H9 (cell line): ENCODE measurements around the gene LRRFIP2. TPM values are rescaled to one million over a fixed set of nuclear protein-coding genes. Genes with fewer than 3 reads are reported as not detected.

Source experiments
- DNase-seq: peaks from one replicate; pipeline ENCODE4 v3.0.0-alpha.2; 2017
- H2AFZ ChIP-seq: one replicate; pipeline ENCODE4 v1.6.1; 2013; ENCODE audit warnings: mild to moderate bottlenecking, low read length, control low read depth, moderate library complexity
- H2AK5ac ChIP-seq: 2 replicates; pipeline ENCODE4 v1.6.1; 2013; ENCODE audit warnings: low read length, control low read depth, mixed read lengths; ENCODE audit not compliant: insufficient read length
- H2BK120ac ChIP-seq: one replicate; pipeline ENCODE4 v1.6.1; 2013; ENCODE audit warnings: low read depth, mild to moderate bottlenecking, low read length, control low read depth, inconsistent platforms; ENCODE audit not compliant: poor library complexity, severe bottlenecking
- H2BK12ac ChIP-seq: 2 replicates; pipeline ENCODE4 v1.6.1; 2013; ENCODE audit warnings: low read length, control low read depth, mixed read lengths, low read depth; ENCODE audit not compliant: insufficient read length
- H2BK15ac ChIP-seq: 2 replicates; pipeline ENCODE4 v1.6.1; 2013; ENCODE audit warnings: low read depth, low read length, control low read depth
- H2BK20ac ChIP-seq: one replicate; pipeline ENCODE4 v1.6.1; 2013; ENCODE audit warnings: low read depth, mild to moderate bottlenecking, low read length, control low read depth, inconsistent platforms; ENCODE audit not compliant: poor library complexity, severe bottlenecking
- H2BK5ac ChIP-seq: 2 replicates; pipeline ENCODE4 v1.6.1; 2013; ENCODE audit warnings: low read length, control low read depth, mixed read lengths; ENCODE audit not compliant: insufficient read length
- H3K14ac ChIP-seq: 2 replicates; pipeline ENCODE4 v1.6.1; 2013; ENCODE audit warnings: low read length, control low read depth; ENCODE audit not compliant: insufficient read depth
- H3K18ac ChIP-seq: 2 replicates; pipeline ENCODE4 v1.6.1; 2013; ENCODE audit warnings: low read depth, mild to moderate bottlenecking, mixed read lengths, low read length, control low read depth; ENCODE audit not compliant: insufficient read length
- H3K23ac ChIP-seq: 2 replicates; pipeline ENCODE4 v1.6.1; 2013; ENCODE audit warnings: low read length, control low read depth, mixed read lengths, low read depth; ENCODE audit not compliant: insufficient read length
- H3K23me2 ChIP-seq: 2 replicates; pipeline ENCODE4 v1.6.1; 2013; ENCODE audit warnings: low read depth, mild to moderate bottlenecking, mixed read lengths, low read length, control low read depth; ENCODE audit not compliant: insufficient read length, poor library complexity, severe bottlenecking
- H3K27ac ChIP-seq: 2 replicates; pipeline ENCODE4 v1.5.1; 2013; ENCODE audit warnings: low read length, control low read depth, mixed read lengths, low read depth; ENCODE audit not compliant: insufficient read length
- H3K27me3 ChIP-seq: 2 replicates; pipeline ENCODE4 v1.6.1; 2013; ENCODE audit warnings: low read length, control low read depth, inconsistent platforms; ENCODE audit not compliant: insufficient read depth
- H3K4ac ChIP-seq: 2 replicates; pipeline ENCODE4 v1.6.1; 2013; ENCODE audit warnings: low read depth, mild to moderate bottlenecking, control low read depth, inconsistent platforms, low read length, moderate library complexity
- H3K4me1 ChIP-seq: 2 replicates; pipeline ENCODE4 v1.6.1; 2013; ENCODE audit warnings: low read length, control low read depth, inconsistent platforms; ENCODE audit not compliant: insufficient read depth
- H3K4me2 ChIP-seq: 2 replicates; pipeline ENCODE4 v1.6.1; 2013; ENCODE audit warnings: low read length, control low read depth, mixed read lengths; ENCODE audit not compliant: insufficient read length, insufficient read depth
- H3K56ac ChIP-seq: 2 replicates; pipeline ENCODE4 v1.6.1; 2013; ENCODE audit warnings: low read depth, mild to moderate bottlenecking, mixed read lengths, low read length, control low read depth; ENCODE audit not compliant: insufficient read length
- H3K79me1 ChIP-seq: 2 replicates; pipeline ENCODE4 v1.6.1; 2013; ENCODE audit warnings: low read depth, mild to moderate bottlenecking, moderate library complexity, low read length, control low read depth, inconsistent platforms; ENCODE audit not compliant: insufficient read depth, poor library complexity, severe bottlenecking
- H3K79me2 ChIP-seq: 2 replicates; pipeline ENCODE4 v1.6.1; 2013; ENCODE audit warnings: low read length, control low read depth, inconsistent platforms; ENCODE audit not compliant: insufficient read depth
- H3K9ac ChIP-seq: 2 replicates; pipeline ENCODE4 v1.6.1; 2013; ENCODE audit warnings: low read length, control low read depth, mixed read lengths; ENCODE audit not compliant: insufficient read length; ENCODE audit errors: extremely low read depth
- H3K9me3 ChIP-seq: one replicate; pipeline ENCODE4 v1.6.1; 2013; ENCODE audit warnings: low read depth, low read length, inconsistent platforms; ENCODE audit not compliant: control insufficient read depth
- H3T11ph ChIP-seq: one replicate; pipeline ENCODE4 v1.6.1; 2013; ENCODE audit warnings: mild to moderate bottlenecking, low read length, control low read depth, inconsistent platforms
- H4K20me1 ChIP-seq: one replicate; pipeline ENCODE4 v1.6.1; 2013; ENCODE audit not compliant: control insufficient read depth, insufficient read length, insufficient read depth
- H4K5ac ChIP-seq: 2 replicates; pipeline ENCODE4 v1.6.1; 2013; ENCODE audit warnings: low read depth, mild to moderate bottlenecking, mixed read lengths, low read length, control low read depth; ENCODE audit not compliant: insufficient read length
- H4K8ac ChIP-seq: replicated peaks from 2 replicates; pipeline ENCODE4 v1.6.1; 2013; ENCODE audit warnings: low read length, control low read depth, mixed read lengths, low read depth; ENCODE audit not compliant: insufficient read length
- H4K91ac ChIP-seq: 2 replicates; pipeline ENCODE4 v1.6.1; 2013; ENCODE audit warnings: low read depth, mild to moderate bottlenecking, moderate library complexity, mixed read lengths, low read length, control low read depth; ENCODE audit not compliant: insufficient read length
- H3K27ac Mint-ChIP-seq, 3 experiments: 2 replicates in 2 of 3; 3 replicates in 1 of 3; pipeline ENCODE4 v1.8.0; 2020 to 2021; ENCODE audit warnings: mixed read lengths in 3 of 3, mild to moderate bottlenecking in 1 of 3, moderate library complexity in 1 of 3
- H3K27me3 Mint-ChIP-seq: 2 replicates; pipeline ENCODE4 v1.8.0; 2021; ENCODE audit warnings: low read depth, mild to moderate bottlenecking, moderate library complexity, mixed read lengths
- H3K36me3 Mint-ChIP-seq, 3 experiments: 2 replicates in 2 of 3; 3 replicates in 1 of 3; pipeline ENCODE4 v1.8.0; 2020 to 2021; ENCODE audit warnings: low read depth in 3 of 3, mixed read lengths in 3 of 3; ENCODE audit not compliant: insufficient read depth in 1 of 3
- H3K4me1 Mint-ChIP-seq, 2 experiments: 2 replicates each; pipeline ENCODE4 v1.8.0; 2020; ENCODE audit warnings: mixed read lengths in 2 of 2
- H3K4me3 Mint-ChIP-seq, 2 experiments: 2 replicates in 1 of 2; 3 replicates in 1 of 2; pipeline ENCODE4 v1.8.0; 2020 to 2021; ENCODE audit warnings: mild to moderate bottlenecking in 2 of 2, mixed read lengths in 2 of 2, moderate library complexity in 1 of 2
- H3K9me3 Mint-ChIP-seq, 2 experiments: 2 replicates in 1 of 2; 3 replicates in 1 of 2; pipeline ENCODE4 v1.8.0; 2020; ENCODE audit warnings: mild to moderate bottlenecking in 2 of 2, mixed read lengths in 2 of 2, moderate library complexity in 1 of 2
- WGBS: extraction: QIAGEN DNeasy Blood & Tissue Kit; methylation state at CpG from one replicate; pipeline ENCODE4 v1.1.7; 2013; ENCODE audit warnings: missing lambda C conversion rate, low lambda C conversion rate, mixed read lengths; ENCODE audit not compliant: insufficient read length; ENCODE audit errors: extremely low coverage; 5-methylcytosine and 5-hydroxymethylcytosine counted together
- total RNA-seq: library from RNA; stranded (reverse); gene quantifications from 2 replicates; pipeline ENCODE4 v1.2.1, GENCODE V29; 2021
- TF ChIP-seq, protein P1 (sequence below): fragments of 200-600 bp; sonication (generic); conservative IDR thresholded peaks from 3 replicates; pipeline ENCODE4 v1.8.0; 2021; ENCODE audit warnings: antibody characterized with exemption, mild to moderate bottlenecking

Gene LRRFIP2
- total RNA-seq, 1 experiment from 2014 or later: 30.7 TPM

DNA sequence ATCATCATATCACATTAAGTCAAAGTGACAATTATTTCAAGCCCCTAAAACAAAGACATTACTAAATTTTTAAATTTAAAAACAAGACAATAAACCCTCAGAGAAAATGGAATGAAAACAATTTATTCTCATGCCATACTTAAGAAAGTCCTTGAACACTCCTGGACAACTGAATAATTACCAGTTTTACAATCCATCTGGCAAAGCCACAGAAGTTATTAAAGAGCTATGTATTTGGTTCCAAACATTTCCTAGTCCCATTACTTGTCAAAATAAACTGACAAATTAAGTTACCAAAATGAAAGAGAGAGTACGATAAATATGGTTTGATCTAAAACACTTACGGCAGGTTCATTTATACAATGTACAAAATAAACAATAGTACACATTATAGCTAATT, 63.2 kb downstream of the LRRFIP2 start:
- TF ChIP-seq, protein P1, sequence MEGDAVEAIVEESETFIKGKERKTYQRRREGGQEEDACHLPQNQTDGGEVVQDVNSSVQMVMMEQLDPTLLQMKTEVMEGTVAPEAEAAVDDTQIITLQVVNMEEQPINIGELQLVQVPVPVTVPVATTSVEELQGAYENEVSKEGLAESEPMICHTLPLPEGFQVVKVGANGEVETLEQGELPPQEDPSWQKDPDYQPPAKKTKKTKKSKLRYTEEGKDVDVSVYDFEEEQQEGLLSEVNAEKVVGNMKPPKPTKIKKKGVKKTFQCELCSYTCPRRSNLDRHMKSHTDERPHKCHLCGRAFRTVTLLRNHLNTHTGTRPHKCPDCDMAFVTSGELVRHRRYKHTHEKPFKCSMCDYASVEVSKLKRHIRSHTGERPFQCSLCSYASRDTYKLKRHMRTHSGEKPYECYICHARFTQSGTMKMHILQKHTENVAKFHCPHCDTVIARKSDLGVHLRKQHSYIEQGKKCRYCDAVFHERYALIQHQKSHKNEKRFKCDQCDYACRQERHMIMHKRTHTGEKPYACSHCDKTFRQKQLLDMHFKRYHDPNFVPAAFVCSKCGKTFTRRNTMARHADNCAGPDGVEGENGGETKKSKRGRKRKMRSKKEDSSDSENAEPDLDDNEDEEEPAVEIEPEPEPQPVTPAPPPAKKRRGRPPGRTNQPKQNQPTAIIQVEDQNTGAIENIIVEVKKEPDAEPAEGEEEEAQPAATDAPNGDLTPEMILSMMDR: no peak
- Mint-ChIP-seq H3K27me3 (no peaks in the 10 kb centered on the region), H3K4me3 (no peak overlapping the region), H3K36me3 (peaks cover 0 to 2% (median 0%) of the 10 kb centered on the region in 3 experiments; a peak in 1 of 7 replicates), H3K27ac (no peak overlapping the region), H3K4me1 (no peaks in the 10 kb centered on the region), H3K9me3 (no peaks in the 10 kb centered on the region)
- Histone ChIP-seq H2BK12ac (no peak overlapping the region), H2BK5ac (no peak overlapping the region), H3K23me2 (no peaks in the 10 kb centered on the region), H4K5ac (no peak overlapping the region), H3K56ac (no peak overlapping the region), H3K27ac (no peak overlapping the region), H3K27me3 (no peaks in the 10 kb centered on the region), H2BK20ac (no peak overlapping the region), H2BK120ac (no peak overlapping the region), H4K20me1 (no peaks in the 10 kb centered on the region), H3K9ac (no peak overlapping the region), H3T11ph (no peak overlapping the region), H3K23ac (no peak overlapping the region), H4K91ac (no peak overlapping the region), H3K79me2 (no peaks in the 10 kb centered on the region), H2BK15ac (no peak overlapping the region), H3K14ac (no peak overlapping the region), H2AK5ac (no peak overlapping the region), H3K18ac (no peak overlapping the region), H4K8ac (no peak overlapping the region), H2AFZ (no peak overlapping the region), H3K4ac (no peak overlapping the region), H3K4me1 (no peaks in the 10 kb centered on the region; the same call in 1 of the 2 replicates), H3K4me2 (no peak overlapping the region), H3K9me3 (no peaks in the 10 kb centered on the region), H3K79me1 (no peaks in the 10 kb centered on the region)
- no CpG with 5 or more reads among the region's 2 CpGs for WGBS
- DNase-seq: no peak
